K562 (cell line): ENCODE data around the gene PET100. TPM values are rescaled to one million over a fixed set of nuclear protein-coding genes. Genes with fewer than 3 reads are reported as not detected.

Source experiments
- ASH1L ChIP-seq: fragments of 450-650 bp; IDR thresholded peaks from 2 replicates; pipeline ENCODE4 v1.6.1; 2018; ENCODE audit warnings: borderline replicate concordance, mild to moderate bottlenecking, low read depth; ENCODE audit not compliant: partially characterized antibody
- CHD4 ChIP-seq: fragments of 200-600 bp; sonication (generic); IDR thresholded peaks from 3 replicates; pipeline ENCODE4 v1.6.1; 2012; ENCODE audit warnings: low read depth, mild to moderate bottlenecking, mixed read lengths, low read length, inconsistent platforms; ENCODE audit not compliant: insufficient read depth, insufficient replicate concordance, poor library complexity, severe bottlenecking
- COPS2 ChIP-seq: fragments of 450-650 bp; conservative IDR thresholded peaks from 2 replicates; pipeline ENCODE4 v1.6.1; 2016; ENCODE audit warnings: mild to moderate bottlenecking, moderate library complexity
- DNMT1 ChIP-seq: fragments of 450-650 bp; IDR thresholded peaks from 2 replicates; pipeline ENCODE4 v1.6.1; 2016; ENCODE audit warnings: antibody characterized with exemption, mild to moderate bottlenecking
- ELF2 ChIP-seq: fragments of 250-450 bp; sonication (Bioruptor Pico); IDR thresholded peaks from 2 replicates; pipeline ENCODE4 v1.5.0; 2021; ENCODE audit warnings: mild to moderate bottlenecking
- FOXJ2 ChIP-seq: fragments of 200-800 bp; sonication (Bioruptor generic); IDR thresholded peaks from 2 replicates; pipeline ENCODE4 v1.6.1; 2016; ENCODE audit warnings: missing genetic modification characterization, missing compliant biosample characterization
- GABPA ChIP-seq: fragments of 200-800 bp; sonication (Bioruptor generic); conservative IDR thresholded peaks from 2 replicates; pipeline ENCODE4 v1.6.1; 2016; ENCODE audit warnings: low read depth, missing genetic modification characterization, missing compliant biosample characterization
- GTF2A2 ChIP-seq: IDR thresholded peaks from 2 replicates; pipeline ENCODE4 v1.6.1; 2016; ENCODE audit warnings: mild to moderate bottlenecking, missing genetic modification characterization, missing compliant biosample characterization
- HEY1 ChIP-seq: fragments of 250-450 bp; sonication (Bioruptor Pico); IDR thresholded peaks from 2 replicates; pipeline ENCODE4 v1.5.0; 2020; ENCODE audit warnings: mild to moderate bottlenecking, moderate library complexity, borderline replicate concordance
- HNRNPL ChIP-seq: fragments of 200-400 bp; formaldehyde crosslinking; IDR thresholded peaks from 2 replicates; pipeline ENCODE4 v1.6.1; 2017; ENCODE audit warnings: low read depth, mild to moderate bottlenecking, low read length
- JUN ChIP-seq, 2 experiments: sonication (generic) in 1 of 2; formaldehyde crosslinking in 1 of 2; IDR thresholded peaks; 2 replicates each; pipeline versions ENCODE4 v1.6.1 to v1.8.0; 2012 to 2022; ENCODE audit warnings: borderline replicate concordance in 2 of 2, mild to moderate bottlenecking in 2 of 2, improper control_type of control experiment in 1 of 2, low read depth in 1 of 2, low read length in 1 of 2, missing genetic modification reagents in 1 of 2
- KAT2B ChIP-seq: IDR thresholded peaks from one replicate; pipeline ENCODE4 v1.6.1; 2012; ENCODE audit warnings: low read depth, mild to moderate bottlenecking, control low read depth, inconsistent platforms, low read length, moderate library complexity
- KDM1A ChIP-seq, 2 experiments: fragments of 450-650 bp; IDR thresholded peaks; 2 replicates each; pipeline ENCODE4 v1.6.1; 2016; ENCODE audit warnings: mild to moderate bottlenecking in 2 of 2
- MYNN ChIP-seq, 2 experiments: sonication (generic); formaldehyde crosslinking in 1 of 2; IDR thresholded peaks; 2 replicates each; pipeline versions ENCODE4 v1.5.0 to v1.6.1; 2016 to 2020; ENCODE audit warnings: antibody characterized with exemption in 1 of 2, missing genetic modification reagents in 1 of 2
- POLR2A ChIP-seq: fragments of 450-650 bp; conservative IDR thresholded peaks from 2 replicates; pipeline ENCODE4 v1.6.1; 2016
- POLR2AphosphoS2 ChIP-seq: IDR thresholded peaks from 2 replicates; pipeline ENCODE4 v1.6.1; 2012; ENCODE audit warnings: low read length, improper control_type of control experiment
- POLR2B ChIP-seq: fragments of 450-650 bp; IDR thresholded peaks from 2 replicates; pipeline ENCODE4 v1.6.1; 2018; ENCODE audit warnings: low read depth; ENCODE audit not compliant: partially characterized antibody
- SMARCA5 ChIP-seq: fragments of 450-650 bp; IDR thresholded peaks from 2 replicates; pipeline ENCODE4 v1.6.1; 2016
- SRSF3 ChIP-seq: fragments of 200-400 bp; formaldehyde crosslinking; IDR thresholded peaks from 2 replicates; pipeline ENCODE4 v1.6.1; 2016; ENCODE audit warnings: mild to moderate bottlenecking, low read length, moderate library complexity; ENCODE audit not compliant: insufficient read depth
- STAG1 ChIP-seq: sonication (generic); formaldehyde crosslinking; IDR thresholded peaks from 2 replicates; pipeline ENCODE4 v1.5.0; 2020; ENCODE audit warnings: missing genetic modification reagents, borderline replicate concordance
- TCF3 ChIP-seq: sonication (generic); formaldehyde crosslinking; IDR thresholded peaks from 2 replicates; pipeline ENCODE4 v1.4.0; 2020; ENCODE audit warnings: mild to moderate bottlenecking, missing genetic modification reagents
- ZNF143 ChIP-seq: sonication (generic); formaldehyde crosslinking; IDR thresholded peaks from 2 replicates; pipeline ENCODE4 v1.9.0; 2022; ENCODE audit warnings: mild to moderate bottlenecking, missing genetic modification reagents
- ZNF316 ChIP-seq: fragments of 450-650 bp; IDR thresholded peaks from 2 replicates; pipeline ENCODE4 v1.6.1; 2016
- ZNF668 ChIP-seq: fragments of 250-450 bp; sonication (Bioruptor Pico); IDR thresholded peaks from 2 replicates; pipeline ENCODE4 v1.8.0; 2022; ENCODE audit warnings: mild to moderate bottlenecking, inconsistent platforms
- polyA plus RNA-seq, 8 experiments: library from polyadenylated mRNA; depleted of rRNA in 4 of 8; stranded (reverse) in 5 of 8; unstranded in 3 of 8; fragments of >200 nt; fragmentation: Nextera tagmentation in 2 of 8; fragmentation: Illumina TruSeq in 1 of 8; extraction: Ambion mirVana in 2 of 8; extraction: Trizol in 1 of 8; gene quantifications; 2 replicates each; pipeline versions ENCODE4 v1.2.1 to v1.2.3, GENCODE V29; 2011 to 2014; ENCODE audit warnings: inconsistent platforms in 1 of 8, missing spikeins in 1 of 8
- total RNA-seq, 7 experiments: library from RNA; depleted of rRNA in 6 of 7; stranded (reverse); fragments of >200 nt in 6 of 7; fragmentation: Illumina TruSeq in 2 of 7; extraction: Trizol in 2 of 7; gene quantifications; 2 replicates each; pipeline versions ENCODE4 v1.2.1 to v1.2.3, GENCODE V29; 2011 to 2021; ENCODE audit warnings: low replicate concordance in 1 of 7
- TF ChIP-seq, protein P1 (sequence below): sonication (generic); formaldehyde crosslinking; IDR thresholded peaks from 2 replicates; pipeline ENCODE4 v1.8.0; 2022; ENCODE audit warnings: mild to moderate bottlenecking, missing genetic modification reagents

Gene PET100
- total and polyA plus RNA-seq, 9 of the 15 experiments (the other 6 are each of a cell fraction or from before 2014, with no cell fraction given) = 62.3 to 351 (median 98.3) TPM

DNA sequence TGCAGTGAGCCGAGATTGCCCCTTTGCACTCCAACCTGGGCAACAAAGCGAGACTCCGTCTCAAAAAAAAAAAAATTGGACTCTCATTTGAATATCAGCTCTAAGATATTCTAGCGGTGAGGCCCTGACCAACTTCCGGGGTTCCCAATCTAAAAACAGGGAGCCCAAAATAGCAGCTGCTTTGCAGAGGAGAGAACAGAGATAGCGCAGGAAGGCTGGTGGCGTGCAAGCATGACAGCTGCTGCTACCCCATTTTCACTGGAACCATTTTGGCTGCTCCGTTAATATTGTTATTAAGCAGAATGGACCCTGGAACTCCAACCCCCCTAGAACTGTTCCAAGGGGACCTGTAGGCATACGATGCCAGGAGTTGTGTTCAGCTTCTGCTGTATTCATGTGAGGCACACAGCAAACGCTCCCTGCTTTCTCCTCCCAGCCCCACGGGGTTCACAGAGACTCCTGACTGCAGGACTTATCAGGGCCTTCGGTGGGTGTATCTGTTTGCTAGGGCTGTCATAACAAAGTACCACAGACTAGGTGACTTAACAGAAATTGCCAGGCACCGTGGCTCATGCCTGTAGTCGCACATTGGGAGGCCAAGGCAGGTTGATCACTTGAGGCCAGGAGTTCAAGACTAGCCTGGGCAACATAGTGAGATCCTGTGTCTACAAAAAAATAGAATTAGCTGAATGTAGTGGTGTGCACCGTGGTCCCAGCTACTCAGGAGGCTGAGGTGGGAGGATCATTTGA, 18.8 kb downstream of the PET100 start (continued):
- TF ChIP-seq JUN (IDR thresholded peaks at IDR 0.05; ENCODE audit: borderline replicate concordance, low read depth, low read length) = no peak
- 0 out of 2 replicates have a peak, but pooled peaks have one; percentile 27 for TF ChIP-seq JUN (CRISPR knock-in tag; IDR thresholded peaks at IDR 0.05; ENCODE audit: borderline replicate concordance)
- TF ChIP-seq ZNF668 (CRISPR knock-in tag) = no peak
- no peak for TF ChIP-seq SRSF3
- TF ChIP-seq DNMT1 = 0 out of 2 replicates have a peak, but pooled peaks have one; percentile 82
- TF ChIP-seq HEY1 = no peak
- TF ChIP-seq ELF2 = 0 out of 2 replicates have a peak, but pooled peaks have one; percentile 32
- peak; percentile 90; the same call in 1 of the 2 replicates for TF ChIP-seq POLR2AphosphoS2
- TF ChIP-seq KDM1A (IDR thresholded peaks at IDR 0.05) = peak in 1 of 2 experiments; percentile 63; a peak in 3 of 4 replicates
- no peak for TF ChIP-seq ASH1L
- 0 out of 2 replicates have a peak, but pooled peaks have one; percentile 5 for TF ChIP-seq TCF3 (CRISPR knock-in tag)
- TF ChIP-seq GABPA = peak; percentile 46
- no peak for TF ChIP-seq GTF2A2
- TF ChIP-seq POLR2B = peak; percentile 43
- no peak for TF ChIP-seq KAT2B
- TF ChIP-seq, protein P1, sequence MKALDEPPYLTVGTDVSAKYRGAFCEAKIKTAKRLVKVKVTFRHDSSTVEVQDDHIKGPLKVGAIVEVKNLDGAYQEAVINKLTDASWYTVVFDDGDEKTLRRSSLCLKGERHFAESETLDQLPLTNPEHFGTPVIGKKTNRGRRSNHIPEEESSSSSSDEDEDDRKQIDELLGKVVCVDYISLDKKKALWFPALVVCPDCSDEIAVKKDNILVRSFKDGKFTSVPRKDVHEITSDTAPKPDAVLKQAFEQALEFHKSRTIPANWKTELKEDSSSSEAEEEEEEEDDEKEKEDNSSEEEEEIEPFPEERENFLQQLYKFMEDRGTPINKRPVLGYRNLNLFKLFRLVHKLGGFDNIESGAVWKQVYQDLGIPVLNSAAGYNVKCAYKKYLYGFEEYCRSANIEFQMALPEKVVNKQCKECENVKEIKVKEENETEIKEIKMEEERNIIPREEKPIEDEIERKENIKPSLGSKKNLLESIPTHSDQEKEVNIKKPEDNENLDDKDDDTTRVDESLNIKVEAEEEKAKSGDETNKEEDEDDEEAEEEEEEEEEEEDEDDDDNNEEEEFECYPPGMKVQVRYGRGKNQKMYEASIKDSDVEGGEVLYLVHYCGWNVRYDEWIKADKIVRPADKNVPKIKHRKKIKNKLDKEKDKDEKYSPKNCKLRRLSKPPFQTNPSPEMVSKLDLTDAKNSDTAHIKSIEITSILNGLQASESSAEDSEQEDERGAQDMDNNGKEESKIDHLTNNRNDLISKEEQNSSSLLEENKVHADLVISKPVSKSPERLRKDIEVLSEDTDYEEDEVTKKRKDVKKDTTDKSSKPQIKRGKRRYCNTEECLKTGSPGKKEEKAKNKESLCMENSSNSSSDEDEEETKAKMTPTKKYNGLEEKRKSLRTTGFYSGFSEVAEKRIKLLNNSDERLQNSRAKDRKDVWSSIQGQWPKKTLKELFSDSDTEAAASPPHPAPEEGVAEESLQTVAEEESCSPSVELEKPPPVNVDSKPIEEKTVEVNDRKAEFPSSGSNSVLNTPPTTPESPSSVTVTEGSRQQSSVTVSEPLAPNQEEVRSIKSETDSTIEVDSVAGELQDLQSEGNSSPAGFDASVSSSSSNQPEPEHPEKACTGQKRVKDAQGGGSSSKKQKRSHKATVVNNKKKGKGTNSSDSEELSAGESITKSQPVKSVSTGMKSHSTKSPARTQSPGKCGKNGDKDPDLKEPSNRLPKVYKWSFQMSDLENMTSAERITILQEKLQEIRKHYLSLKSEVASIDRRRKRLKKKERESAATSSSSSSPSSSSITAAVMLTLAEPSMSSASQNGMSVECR = peak; percentile 64; the same call in 1 of the 2 replicates
- no peak for TF ChIP-seq HNRNPL
- TF ChIP-seq FOXJ2 (tag) = no peak
- TF ChIP-seq SMARCA5 = peak; percentile 28; the same call in 1 of the 2 replicates
- 0 out of 2 replicates have a peak, but pooled peaks have one; percentile 5 for TF ChIP-seq MYNN (IDR thresholded peaks at IDR 0.05)
- TF ChIP-seq MYNN (CRISPR knock-in tag; IDR thresholded peaks at IDR 0.05) = no peak
- TF ChIP-seq POLR2A = peak; percentile 47; the same call in 1 of the 2 replicates
- TF ChIP-seq ZNF316 = no peak
- no peak for TF ChIP-seq STAG1 (CRISPR knock-in tag)
- TF ChIP-seq ZNF143 (CRISPR knock-in tag) = peak; percentile 45; the same call in 1 of the 2 replicates
- TF ChIP-seq CHD4 = peak; percentile 36
- no peak for TF ChIP-seq COPS2
